Fibroblast of lung (primary cell): ENCODE measurements around the gene LATS2.

ENCODE experiments used
- EZH2 ChIP-seq: IDR thresholded peaks from 2 replicates; pipeline ENCODE4 v1.5.1; 2012; ENCODE audit warnings: low read length, control low read depth, mild to moderate bottlenecking; ENCODE audit errors: missing control alignments
- TF ChIP-seq, protein P1 (sequence below), 2 donors: IDR thresholded peaks in 1 of 2; conservative IDR thresholded peaks in 1 of 2; 1 replicate in 1 of 2; 2 replicates in 1 of 2; pipeline ENCODE4 v1.5.1; 2011 to 2012; ENCODE audit warnings: low read length in 2 of 2, control low read depth in 1 of 2, inconsistent platforms in 1 of 2, low read depth in 1 of 2, mild to moderate bottlenecking in 1 of 2

DNA sequence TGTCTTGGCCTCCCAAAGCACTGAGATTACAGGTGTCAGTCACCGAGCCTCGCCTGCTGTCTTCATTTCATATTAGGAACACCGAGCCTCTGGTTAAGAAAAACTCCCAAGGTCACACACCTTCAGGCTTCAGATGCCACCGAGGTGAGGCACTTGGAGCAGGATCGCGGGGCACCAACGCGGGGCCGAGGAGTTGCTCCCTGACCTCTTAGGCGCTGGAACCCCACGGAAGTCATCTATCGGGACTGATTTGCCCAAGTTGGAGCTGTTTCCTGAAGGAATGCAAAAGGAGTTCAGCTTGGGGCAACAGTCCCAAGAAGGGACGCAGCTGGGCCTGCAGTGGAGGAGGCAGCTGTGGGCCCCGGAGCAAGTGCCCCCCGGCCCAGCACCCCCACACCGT is 108.5 kb downstream of the LATS2 start:
- TF ChIP-seq, protein P1, sequence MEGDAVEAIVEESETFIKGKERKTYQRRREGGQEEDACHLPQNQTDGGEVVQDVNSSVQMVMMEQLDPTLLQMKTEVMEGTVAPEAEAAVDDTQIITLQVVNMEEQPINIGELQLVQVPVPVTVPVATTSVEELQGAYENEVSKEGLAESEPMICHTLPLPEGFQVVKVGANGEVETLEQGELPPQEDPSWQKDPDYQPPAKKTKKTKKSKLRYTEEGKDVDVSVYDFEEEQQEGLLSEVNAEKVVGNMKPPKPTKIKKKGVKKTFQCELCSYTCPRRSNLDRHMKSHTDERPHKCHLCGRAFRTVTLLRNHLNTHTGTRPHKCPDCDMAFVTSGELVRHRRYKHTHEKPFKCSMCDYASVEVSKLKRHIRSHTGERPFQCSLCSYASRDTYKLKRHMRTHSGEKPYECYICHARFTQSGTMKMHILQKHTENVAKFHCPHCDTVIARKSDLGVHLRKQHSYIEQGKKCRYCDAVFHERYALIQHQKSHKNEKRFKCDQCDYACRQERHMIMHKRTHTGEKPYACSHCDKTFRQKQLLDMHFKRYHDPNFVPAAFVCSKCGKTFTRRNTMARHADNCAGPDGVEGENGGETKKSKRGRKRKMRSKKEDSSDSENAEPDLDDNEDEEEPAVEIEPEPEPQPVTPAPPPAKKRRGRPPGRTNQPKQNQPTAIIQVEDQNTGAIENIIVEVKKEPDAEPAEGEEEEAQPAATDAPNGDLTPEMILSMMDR (conservative IDR thresholded peaks at IDR 0.05 in 1 of 2, IDR thresholded peaks at IDR 0.05 in 1 of 2; ENCODE audit: low read depth in 1 of 2, low read length in 2 of 2), result no peak
- TF ChIP-seq EZH2, result no peak
